Liver (tissue), 9 donors: ENCODE data around the gene SPATA16. TPM values are rescaled to one million over a fixed set of nuclear protein-coding genes. Genes with fewer than 3 reads are reported as not detected.

Experiments used
- DNase-seq: peaks from one replicate; pipeline ENCODE4 v3.0.0-alpha.2; 2017; ENCODE audit warnings: low spot score
- H3K27ac ChIP-seq, 2 donors: one replicate each; pipeline ENCODE4 v1.7.0; 2013; ENCODE audit warnings: inconsistent platforms in 2 of 2, low read length in 2 of 2, control low read depth in 1 of 2, low read depth in 1 of 2, mild to moderate bottlenecking in 1 of 2
- H3K27me3 ChIP-seq, 4 donors: one replicate each; pipeline versions ENCODE4 v1.6.1 to v1.7.0; 2013; ENCODE audit warnings: low read length in 3 of 4, inconsistent platforms in 1 of 4, mild to moderate bottlenecking in 1 of 4, moderate library complexity in 1 of 4; ENCODE audit not compliant: control insufficient read depth in 4 of 4, insufficient read depth in 4 of 4
- H3K36me3 ChIP-seq, 4 donors: one replicate each; pipeline versions ENCODE4 v1.6.1 to v1.7.0; 2013; ENCODE audit warnings: low read length in 3 of 4, mild to moderate bottlenecking in 3 of 4, low read depth in 1 of 4, moderate library complexity in 1 of 4; ENCODE audit not compliant: control insufficient read depth in 4 of 4, insufficient read depth in 3 of 4
- H3K4me1 ChIP-seq, 4 donors: one replicate each; pipeline versions ENCODE4 v1.6.1 to v1.7.0; 2013; ENCODE audit warnings: low read length in 3 of 4, mild to moderate bottlenecking in 3 of 4, moderate library complexity in 1 of 4; ENCODE audit not compliant: control insufficient read depth in 4 of 4, insufficient read depth in 4 of 4
- H3K4me3 ChIP-seq, 3 donors: one replicate each; pipeline versions ENCODE4 v1.6.1 to v1.7.0; 2013; ENCODE audit warnings: low read length in 3 of 3, control low read depth in 1 of 3, low read depth in 1 of 3, mild to moderate bottlenecking in 1 of 3
- H3K9ac ChIP-seq, 2 donors: one replicate each; pipeline ENCODE4 v1.7.0; 2013; ENCODE audit warnings: low read length in 2 of 2, mild to moderate bottlenecking in 2 of 2, moderate library complexity in 2 of 2, control low read depth in 1 of 2, low read depth in 1 of 2
- H3K9me3 ChIP-seq, 4 donors: one replicate each; pipeline versions ENCODE4 v1.6.1 to v1.7.0; 2013; ENCODE audit warnings: low read length in 3 of 4; ENCODE audit not compliant: control insufficient read depth in 4 of 4
- ATF3 ChIP-seq: IDR thresholded peaks from 2 replicates; pipeline ENCODE4 v1.6.1; 2016; ENCODE audit warnings: antibody characterized with exemption
- EGR1 ChIP-seq, 2 donors: IDR thresholded peaks; 2 replicates each; pipeline ENCODE4 v1.6.1; 2016 to 2018; ENCODE audit warnings: antibody characterized with exemption in 2 of 2, low read depth in 2 of 2
- FOXA1 ChIP-seq: IDR thresholded peaks from 2 replicates; pipeline ENCODE4 v1.6.1; 2016; ENCODE audit warnings: antibody characterized with exemption
- FOXA2 ChIP-seq: IDR thresholded peaks from 2 replicates; pipeline ENCODE4 v1.6.1; 2016; ENCODE audit warnings: antibody characterized with exemption
- GABPA ChIP-seq, 2 donors: IDR thresholded peaks in 1 of 2; conservative IDR thresholded peaks in 1 of 2; 2 replicates each; pipeline ENCODE4 v1.6.1; 2016; ENCODE audit warnings: antibody characterized with exemption in 2 of 2, mild to moderate bottlenecking in 1 of 2, moderate library complexity in 1 of 2
- HNF4A ChIP-seq, 2 donors: conservative IDR thresholded peaks; 2 replicates each; pipeline ENCODE4 v1.6.1; 2016; ENCODE audit warnings: antibody characterized with exemption in 2 of 2, mild to moderate bottlenecking in 2 of 2
- HNF4G ChIP-seq: IDR thresholded peaks from 2 replicates; pipeline ENCODE4 v1.6.1; 2016; ENCODE audit warnings: antibody characterized with exemption
- JUND ChIP-seq, 2 donors: IDR thresholded peaks; 2 replicates each; pipeline ENCODE4 v1.6.1; 2016; ENCODE audit warnings: antibody characterized with exemption in 2 of 2
- RAD21 ChIP-seq, 2 donors: IDR thresholded peaks; 2 replicates each; pipeline ENCODE4 v1.6.1; 2016; ENCODE audit warnings: antibody characterized with exemption in 2 of 2, mild to moderate bottlenecking in 2 of 2
- RXRA ChIP-seq, 2 donors: IDR thresholded peaks; 2 replicates each; pipeline ENCODE4 v1.6.1; 2017 to 2018; ENCODE audit warnings: antibody characterized with exemption in 2 of 2, mild to moderate bottlenecking in 1 of 2
- SP1 ChIP-seq: IDR thresholded peaks from 2 replicates; pipeline ENCODE4 v1.6.1; 2018; ENCODE audit warnings: antibody characterized with exemption, mild to moderate bottlenecking
- TAF1 ChIP-seq: conservative IDR thresholded peaks from 2 replicates; pipeline ENCODE4 v1.6.1; 2016; ENCODE audit warnings: antibody characterized with exemption, mild to moderate bottlenecking
- YY1 ChIP-seq: IDR thresholded peaks from 2 replicates; pipeline ENCODE4 v1.6.1; 2016; ENCODE audit warnings: antibody characterized with exemption, mild to moderate bottlenecking
- WGBS: extraction: QIAGEN DNeasy Blood & Tissue Kit; methylation state at CpG from one replicate; pipeline ENCODE4 v1.1.7; 2013; 5-methylcytosine and 5-hydroxymethylcytosine counted together
- polyA plus RNA-seq, 2 donors: library from polyadenylated mRNA; stranded (reverse) in 1 of 2; unstranded in 1 of 2; fragments of 200-250 nt in 1 of 2; fragments of >200 nt in 1 of 2; fragmentation: Nextera tagmentation in 1 of 2; extraction: Ambion mirVana in 1 of 2; gene quantifications; one replicate each; pipeline versions ENCODE4 v1.2.1 to v1.2.3, GENCODE V29; 2013 to 2015
- total RNA-seq, 2 donors: library from RNA; depleted of rRNA; stranded (reverse); fragments of >200 nt; gene quantifications; one replicate each; pipeline ENCODE4 v1.2.3, GENCODE V29; 2014
- TF ChIP-seq, protein P1 (sequence below): IDR thresholded peaks from 2 replicates; pipeline ENCODE4 v1.6.1; 2016; ENCODE audit warnings: antibody characterized with exemption
- TF ChIP-seq, protein P2 (sequence below): IDR thresholded peaks from 2 replicates; pipeline ENCODE4 v1.6.1; 2016; ENCODE audit warnings: antibody characterized with exemption, mild to moderate bottlenecking
- TF ChIP-seq, protein P3 (sequence below): IDR thresholded peaks from 2 replicates; pipeline ENCODE4 v1.6.1; 2016; ENCODE audit warnings: antibody characterized with exemption
- donor health status: healthy.
- donor health status: healthy.
- donor health status: healthy.
- donor health status: healthy.
- donor health status: healthy.

Gene SPATA16
- total and polyA plus RNA-seq, 4 donors = not detected

- TF ChIP-seq, protein P1, sequence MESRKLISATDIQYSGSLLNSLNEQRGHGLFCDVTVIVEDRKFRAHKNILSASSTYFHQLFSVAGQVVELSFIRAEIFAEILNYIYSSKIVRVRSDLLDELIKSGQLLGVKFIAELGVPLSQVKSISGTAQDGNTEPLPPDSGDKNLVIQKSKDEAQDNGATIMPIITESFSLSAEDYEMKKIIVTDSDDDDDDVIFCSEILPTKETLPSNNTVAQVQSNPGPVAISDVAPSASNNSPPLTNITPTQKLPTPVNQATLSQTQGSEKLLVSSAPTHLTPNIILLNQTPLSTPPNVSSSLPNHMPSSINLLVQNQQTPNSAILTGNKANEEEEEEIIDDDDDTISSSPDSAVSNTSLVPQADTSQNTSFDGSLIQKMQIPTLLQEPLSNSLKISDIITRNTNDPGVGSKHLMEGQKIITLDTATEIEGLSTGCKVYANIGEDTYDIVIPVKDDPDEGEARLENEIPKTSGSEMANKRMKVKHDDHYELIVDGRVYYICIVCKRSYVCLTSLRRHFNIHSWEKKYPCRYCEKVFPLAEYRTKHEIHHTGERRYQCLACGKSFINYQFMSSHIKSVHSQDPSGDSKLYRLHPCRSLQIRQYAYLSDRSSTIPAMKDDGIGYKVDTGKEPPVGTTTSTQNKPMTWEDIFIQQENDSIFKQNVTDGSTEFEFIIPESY = no peak
- TF ChIP-seq YY1 (no peak), HNF4G (no peak), RAD21 (IDR thresholded peaks at IDR 0.05) (no peak), ATF3 (no peak), TAF1 (no peak), HNF4A (conservative IDR thresholded peaks at IDR 0.05) (no peak)
- TF ChIP-seq, protein P2, sequence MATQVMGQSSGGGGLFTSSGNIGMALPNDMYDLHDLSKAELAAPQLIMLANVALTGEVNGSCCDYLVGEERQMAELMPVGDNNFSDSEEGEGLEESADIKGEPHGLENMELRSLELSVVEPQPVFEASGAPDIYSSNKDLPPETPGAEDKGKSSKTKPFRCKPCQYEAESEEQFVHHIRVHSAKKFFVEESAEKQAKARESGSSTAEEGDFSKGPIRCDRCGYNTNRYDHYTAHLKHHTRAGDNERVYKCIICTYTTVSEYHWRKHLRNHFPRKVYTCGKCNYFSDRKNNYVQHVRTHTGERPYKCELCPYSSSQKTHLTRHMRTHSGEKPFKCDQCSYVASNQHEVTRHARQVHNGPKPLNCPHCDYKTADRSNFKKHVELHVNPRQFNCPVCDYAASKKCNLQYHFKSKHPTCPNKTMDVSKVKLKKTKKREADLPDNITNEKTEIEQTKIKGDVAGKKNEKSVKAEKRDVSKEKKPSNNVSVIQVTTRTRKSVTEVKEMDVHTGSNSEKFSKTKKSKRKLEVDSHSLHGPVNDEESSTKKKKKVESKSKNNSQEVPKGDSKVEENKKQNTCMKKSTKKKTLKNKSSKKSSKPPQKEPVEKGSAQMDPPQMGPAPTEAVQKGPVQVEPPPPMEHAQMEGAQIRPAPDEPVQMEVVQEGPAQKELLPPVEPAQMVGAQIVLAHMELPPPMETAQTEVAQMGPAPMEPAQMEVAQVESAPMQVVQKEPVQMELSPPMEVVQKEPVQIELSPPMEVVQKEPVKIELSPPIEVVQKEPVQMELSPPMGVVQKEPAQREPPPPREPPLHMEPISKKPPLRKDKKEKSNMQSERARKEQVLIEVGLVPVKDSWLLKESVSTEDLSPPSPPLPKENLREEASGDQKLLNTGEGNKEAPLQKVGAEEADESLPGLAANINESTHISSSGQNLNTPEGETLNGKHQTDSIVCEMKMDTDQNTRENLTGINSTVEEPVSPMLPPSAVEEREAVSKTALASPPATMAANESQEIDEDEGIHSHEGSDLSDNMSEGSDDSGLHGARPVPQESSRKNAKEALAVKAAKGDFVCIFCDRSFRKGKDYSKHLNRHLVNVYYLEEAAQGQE = no peak
- 67% methylated on average over 2 of the region's 2 CpGs for WGBS
- Histone ChIP-seq H3K4me3 (no peak overlapping the region), H3K9me3 (no peaks in the 10 kb centered on the region), H3K9ac (no peak overlapping the region), H3K4me1 (no peaks in the 10 kb centered on the region), H3K27me3 (peaks cover 0 to 2% (median 0%) of the 10 kb centered on the region in 4 donors), H3K27ac (no peak overlapping the region), H3K36me3 (no peaks in the 10 kb centered on the region)
- DNase-seq = no peak
Observed at GRCh38 chr3:172939651-172940293, 201.3 kb downstream of the SPATA16 start.

- Histone ChIP-seq H3K9me3 (no peaks in the 10 kb centered on the region), H3K27ac (no peak overlapping the region), H3K36me3 (no peaks in the 10 kb centered on the region), H3K4me3 (no peak overlapping the region), H3K9ac (no peak overlapping the region), H3K27me3 (peaks cover 0 to 2% (median 0%) of the 10 kb centered on the region in 4 donors), H3K4me1 (no peaks in the 10 kb centered on the region)
- 56% methylated on average over 4 of the region's 4 CpGs for WGBS
- DNase-seq = no peak
- TF ChIP-seq SP1 = no peak
- TF ChIP-seq TAF1 = no peak
- no peak for TF ChIP-seq FOXA2
- TF ChIP-seq JUND (IDR thresholded peaks at IDR 0.05) = no peak
- no peak for TF ChIP-seq EGR1 (IDR thresholded peaks at IDR 0.05; ENCODE audit: low read depth in 2 of 2)
- no peak for TF ChIP-seq RAD21 (IDR thresholded peaks at IDR 0.05)
- TF ChIP-seq FOXA1 = no peak
- TF ChIP-seq, protein P3, sequence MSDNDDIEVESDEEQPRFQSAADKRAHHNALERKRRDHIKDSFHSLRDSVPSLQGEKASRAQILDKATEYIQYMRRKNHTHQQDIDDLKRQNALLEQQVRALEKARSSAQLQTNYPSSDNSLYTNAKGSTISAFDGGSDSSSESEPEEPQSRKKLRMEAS = no peak
- TF ChIP-seq, protein P1 = no peak
- no peak for TF ChIP-seq RXRA (IDR thresholded peaks at IDR 0.05)
- TF ChIP-seq, protein P2 = no peak
- TF ChIP-seq GABPA (IDR thresholded peaks at IDR 0.05 in 1 of 2, conservative IDR thresholded peaks at IDR 0.05 in 1 of 2) = no peak
- TF ChIP-seq HNF4A (conservative IDR thresholded peaks at IDR 0.05) = no peak
- TF ChIP-seq HNF4G = no peak
Observed at GRCh38 chr3:172938788-172939187, 202.2 kb downstream of the SPATA16 start.
